Gastroesophageal sphincter (tissue), 4 donors: ENCODE measurements around the gene OR2J3. TPM values are rescaled to one million over a fixed set of nuclear protein-coding genes. Genes with fewer than 3 reads are reported as not detected.
"Not testable (repeated sequence)": the region's sequence is repeated elsewhere in the genome, so short reads cannot be mapped to it uniquely, and the experiment has no call there.

Experiments used
- ATAC-seq: fragments of 150-250 bp; one replicate; pipeline ENCODE4 v1.9.1; 2016; ENCODE audit warnings: mild to moderate bottlenecking, moderate library complexity
- H3K27ac ChIP-seq, 4 donors: fragments of 200-600 bp; sonication (generic) in 3 of 4; 1 replicate in 3 of 4; 2 replicates in 1 of 4; pipeline ENCODE4 v1.5.1; 2016 to 2019
- H3K27me3 ChIP-seq: fragments of 200-600 bp; sonication (generic); one replicate; pipeline ENCODE4 v1.5.1; 2019
- H3K36me3 ChIP-seq, 2 donors: fragments of 200-600 bp; sonication (generic); one replicate each; pipeline ENCODE4 v1.5.1; 2019; ENCODE audit warnings: control low read depth in 1 of 2
- H3K4me1 ChIP-seq, 3 donors: fragments of 200-600 bp; sonication (generic); 1 replicate in 2 of 3; 2 replicates in 1 of 3; pipeline ENCODE4 v1.5.1; 2016 to 2019; ENCODE audit warnings: control low read depth in 2 of 3
- H3K4me3 ChIP-seq, 2 donors: fragments of 200-600 bp; sonication (generic); one replicate each; pipeline ENCODE4 v1.5.1; 2019; ENCODE audit warnings: mild to moderate bottlenecking in 1 of 2, moderate library complexity in 1 of 2
- H3K9me3 ChIP-seq, 3 donors: fragments of 200-600 bp; sonication (generic); one replicate each; pipeline ENCODE4 v1.5.1; 2017 to 2019; ENCODE audit warnings: control low read depth in 2 of 3
- CTCF ChIP-seq, 4 experiments: fragments of 200-600 bp in 2 of 4; fragments of 450-650 bp in 2 of 4; sonication (generic) in 1 of 4; IDR thresholded peaks; one replicate each; pipeline ENCODE4 v1.5.1; 2017 to 2019; ENCODE audit warnings: antibody characterized with exemption in 4 of 4, mild to moderate bottlenecking in 2 of 4, moderate library complexity in 2 of 4
- EP300 ChIP-seq: sonication (generic); formaldehyde crosslinking; IDR thresholded peaks from one replicate; pipeline ENCODE4 v1.6.1; 2017; ENCODE audit warnings: antibody characterized with exemption, mild to moderate bottlenecking
- POLR2A ChIP-seq, 2 donors: fragments of 450-650 bp; IDR thresholded peaks; one replicate each; pipeline ENCODE4 v1.6.1; 2017; ENCODE audit warnings: antibody characterized with exemption in 2 of 2, mild to moderate bottlenecking in 2 of 2, moderate library complexity in 1 of 2
- POLR2AphosphoS5 ChIP-seq: sonication (generic); formaldehyde crosslinking; IDR thresholded peaks from one replicate; pipeline ENCODE4 v1.6.1; 2017; ENCODE audit warnings: antibody characterized with exemption
- WGBS, 2 donors: methylation state at CpG; one replicate each; pipeline ENCODE4 v1.1.5; 2018; ENCODE audit warnings: low coverage in 1 of 2; 5-methylcytosine and 5-hydroxymethylcytosine counted together
- total RNA-seq, 4 donors: library from RNA; depleted of rRNA; stranded (reverse); fragments of >200 nt; gene quantifications; one replicate each; pipeline ENCODE4 v1.1.0, GENCODE V29; 2016

OR2J3 gene
- total RNA-seq, 4 donors from 2014 or later, result not detected

GRCh38 chr6:29092957-29093356, 14.9 kb upstream of the OR2J3 start:
- ATAC-seq, result no peak
- TF ChIP-seq POLR2A (IDR thresholded peaks at IDR 0.05), result no peak
- no peak overlapping the region for H3K27ac ChIP-seq
- H3K36me3 ChIP-seq, result no peaks in the 10 kb centered on the region
- H3K4me1 ChIP-seq, result no peaks in the 10 kb centered on the region
- H3K9me3 ChIP-seq, result no peaks in the 10 kb centered on the region
- no peaks in the 10 kb centered on the region for H3K27me3 ChIP-seq
- WGBS, 2 donors, result 74 to 79% methylated on average over 2 of the region's 3 CpGs
- no peak overlapping the region for H3K4me3 ChIP-seq

DNA sequence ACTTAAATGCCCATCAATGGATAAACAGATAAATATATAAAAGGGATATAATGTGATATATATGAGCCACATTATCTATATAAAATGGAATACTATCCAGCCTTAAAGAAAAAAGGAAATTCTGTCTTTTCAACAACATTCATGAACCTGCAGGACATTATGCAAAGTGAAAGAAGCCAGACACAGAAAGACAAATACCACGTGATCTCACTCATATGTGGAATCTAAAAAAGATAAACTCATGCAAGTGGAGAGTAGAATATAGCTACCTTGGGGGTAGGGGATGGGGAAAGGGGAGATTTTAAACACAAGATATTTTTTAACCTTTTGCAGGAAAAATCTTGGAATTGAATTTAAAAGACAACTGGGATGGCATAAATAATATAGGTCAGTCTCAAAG, 10.1 kb upstream of the OR2J3 start:
- Histone ChIP-seq H3K9me3 (no peaks in the 10 kb centered on the region), H3K36me3 (no peaks in the 10 kb centered on the region), H3K4me1 (no peaks in the 10 kb centered on the region), H3K4me3 (no peak overlapping the region), H3K27ac (no peak overlapping the region), H3K27me3 (no peaks in the 10 kb centered on the region)
- ATAC-seq, result no peak
- no peak for TF ChIP-seq CTCF (IDR thresholded peaks at IDR 0.05)
- no peak for TF ChIP-seq EP300
- TF ChIP-seq POLR2A (IDR thresholded peaks at IDR 0.05), result no peak
- TF ChIP-seq POLR2AphosphoS5, result no peak
- 25 to 60% methylated on average over 1 of the region's 1 CpG for WGBS, 2 donors

- Histone ChIP-seq H3K9me3 (no peaks in the 10 kb centered on the region), H3K27ac (no peak within 1 kb of the TSS), H3K36me3 (no peaks in the 10 kb centered on the region), H3K4me3 (no peak within 1 kb of the TSS), H3K27me3 (no peaks in the 10 kb centered on the region), H3K4me1 (no peaks in the 10 kb centered on the region)
- no peak for TF ChIP-seq POLR2A (IDR thresholded peaks at IDR 0.05)
- ATAC-seq, result no peak
- 77 to 83% methylated on average over 3 of the region's 3 CpGs for WGBS, 2 donors
Observed at GRCh38 chr6:29099190-29099589, 8.7 kb upstream of the OR2J3 start, which contains the start of gene OR2J1. Gene OR2J1 (plus strand): TSS chr6:29099490. CDS start chr6:29100943, 1,453 bp downstream.

- no peaks in the 10 kb centered on the region for H3K36me3 ChIP-seq
- H3K4me3 ChIP-seq, result no peak overlapping the region
- no peak for TF ChIP-seq POLR2A (IDR thresholded peaks at IDR 0.05)
- TF ChIP-seq EP300, result no peak
- TF ChIP-seq POLR2AphosphoS5, result no peak
- TF ChIP-seq CTCF (IDR thresholded peaks at IDR 0.05), result no peak
- WGBS, 2 donors, result 70 to 72% methylated on average over 5 to 7 of the region's 7 CpGs
- no peaks in the 10 kb centered on the region for H3K9me3 ChIP-seq
- ATAC-seq, result no peak
- H3K4me1 ChIP-seq, result no peaks in the 10 kb centered on the region
- H3K27me3 ChIP-seq, result no peaks in the 10 kb centered on the region
- H3K27ac ChIP-seq, result no peak overlapping the region
Observed at GRCh38 chr6:29112135-29112534, 4.3 kb downstream of the OR2J3 start.

- not testable (repeated sequence) for H3K4me3 ChIP-seq, H3K27me3 ChIP-seq, H3K9me3 ChIP-seq, ATAC-seq, H3K27ac ChIP-seq, H3K36me3 ChIP-seq, H3K4me1 ChIP-seq
- WGBS, 2 donors, result 96 to 100% methylated on average over 1 to 2 of the region's 3 CpGs
Observed at GRCh38 chr6:29114964-29115363, 7.1 kb downstream of the OR2J3 start.

DNA sequence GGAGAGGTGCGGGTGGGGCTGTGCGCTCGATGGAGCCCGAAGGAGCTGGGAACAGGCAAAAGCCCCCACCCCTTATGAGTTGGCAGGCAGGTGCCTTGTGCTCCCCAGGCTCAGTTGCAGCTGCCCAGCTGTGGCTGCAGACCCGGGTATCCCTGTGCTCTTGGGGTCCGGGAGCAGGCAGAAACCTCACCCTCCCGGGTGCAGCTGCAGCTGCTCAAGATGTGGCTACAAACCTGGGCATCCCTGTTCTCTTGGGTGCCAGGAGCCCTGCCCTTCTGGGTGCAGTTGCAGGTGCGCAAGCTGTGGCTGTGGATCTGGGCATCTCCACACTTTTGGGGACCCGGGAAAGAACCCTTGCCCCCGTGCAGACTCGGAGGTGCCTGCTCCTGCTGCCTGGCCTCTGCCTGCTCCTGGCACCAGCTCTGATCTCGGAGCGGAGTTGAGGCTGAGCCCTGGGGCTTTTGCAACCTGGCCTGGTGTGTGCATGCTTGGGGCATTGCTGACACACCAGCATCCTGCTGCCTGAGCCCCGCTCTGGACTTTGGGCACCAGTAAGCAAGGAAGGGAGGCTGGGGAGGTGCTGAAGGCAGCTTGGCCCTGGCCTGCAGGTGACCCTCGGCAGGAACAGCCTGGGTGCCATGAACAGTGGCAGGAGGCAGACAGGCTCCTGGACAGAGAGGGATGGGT, 21.6 kb downstream of the OR2J3 start:
- H3K27me3 ChIP-seq, result no peaks in the 10 kb centered on the region
- H3K4me1 ChIP-seq, result no peaks in the 10 kb centered on the region
- H3K4me3 ChIP-seq, result no peak overlapping the region
- 73 to 100% methylated on average over 1 to 3 of the region's 15 CpGs for WGBS, 2 donors
- H3K9me3 ChIP-seq, result no peaks in the 10 kb centered on the region
- TF ChIP-seq CTCF (IDR thresholded peaks at IDR 0.05), result no peak
- no peak for TF ChIP-seq POLR2A (IDR thresholded peaks at IDR 0.05)
- TF ChIP-seq EP300, result no peak
- TF ChIP-seq POLR2AphosphoS5, result no peak
- H3K36me3 ChIP-seq, result no peaks in the 10 kb centered on the region
- H3K27ac ChIP-seq, result no peak overlapping the region
- ATAC-seq, result no peak
